ENCODE measurements around the gene MAGI2.

Gene MAGI2

DNA sequence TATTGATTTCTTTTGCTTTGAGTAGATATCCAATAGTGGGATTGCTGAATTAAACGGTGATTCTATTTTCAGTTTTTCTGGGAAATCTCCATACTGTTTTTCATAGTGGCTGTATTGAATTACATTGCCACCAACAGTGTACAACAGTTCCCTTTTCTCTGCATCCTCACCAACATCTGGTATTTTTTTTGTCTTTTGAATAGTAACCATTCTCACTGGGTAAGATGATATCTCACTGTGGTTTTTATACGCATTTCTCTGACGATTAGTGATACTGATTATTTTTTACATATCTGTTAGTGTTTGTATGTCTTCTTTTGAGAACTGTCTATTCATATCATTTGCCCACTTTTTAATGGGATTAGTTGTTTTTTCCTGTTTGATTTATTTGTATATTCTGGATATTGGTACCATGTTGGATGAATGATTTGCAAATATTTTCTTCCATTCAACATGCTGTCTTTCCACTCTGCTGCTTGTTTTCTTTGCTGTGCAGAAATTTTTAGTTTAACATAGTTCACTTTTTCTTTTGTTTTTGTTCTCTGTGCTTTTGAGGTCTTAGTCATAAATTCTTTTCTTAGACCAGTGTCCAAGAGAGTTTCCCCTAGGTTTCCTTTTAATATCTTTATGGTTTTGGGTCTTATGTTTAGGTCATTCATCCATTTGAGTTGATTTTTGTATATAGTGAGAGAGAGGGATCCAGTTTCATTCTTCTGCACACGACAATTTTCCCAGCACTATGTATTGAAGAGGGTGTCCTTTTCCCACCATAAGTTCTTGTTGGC is 1070.2 kb downstream of the MAGI2 start:
- ChIA-PET POLR2A (no interaction called here), CTCF (no interaction called here)
- no peak overlapping the region for H3K4me3 ChIP-seq (ENCODE audit: low read depth, low read length)
- TF ChIP-seq CTCF (IDR thresholded peaks at IDR 0.05; ENCODE audit: insufficient read depth, low read length, missing control alignments) = no peak
- no peak for DNase-seq (ENCODE audit: low read depth, low spot score)

GRCh38 chr7:78379148-78379547 is 1074.3 kb downstream of the MAGI2 start:
- DNase-seq (ENCODE audit: low read depth, low spot score) = no peak
- ChIA-PET CTCF (interaction anchor here (1.3 to 1.9 kb wide), 2 partner anchors 131 to 245 kb away, joined by 3 to 6 read pairs; no protein-coding TSS in a partner anchor), POLR2A (no interaction called here)
- no peak overlapping the region for H3K4me3 ChIP-seq (ENCODE audit: low read depth, low read length)
- no peak for TF ChIP-seq CTCF (IDR thresholded peaks at IDR 0.05; ENCODE audit: insufficient read depth, low read length, missing control alignments)

DNA sequence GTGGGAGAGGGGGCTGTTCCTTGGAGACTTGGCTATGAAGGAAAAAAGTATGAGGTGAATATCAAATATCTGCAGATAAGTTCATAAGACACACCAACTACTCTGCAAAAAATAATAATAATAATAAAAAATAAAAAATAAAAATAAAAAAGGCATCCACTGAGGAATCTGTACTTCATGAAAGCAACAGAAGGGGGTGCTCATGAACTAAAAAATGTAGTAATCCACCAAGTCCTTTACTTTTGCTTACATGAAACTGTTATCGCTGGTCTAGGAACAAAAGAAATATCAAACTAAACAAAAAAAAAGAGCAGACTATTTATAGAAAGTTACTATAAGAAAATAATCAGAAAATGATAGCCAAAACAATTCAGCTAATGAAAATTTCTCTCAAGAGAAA is 1075.9 kb downstream of the MAGI2 start:
- no peak overlapping the region for H3K4me3 ChIP-seq (ENCODE audit: low read depth, low read length)
- no peak for TF ChIP-seq CTCF (IDR thresholded peaks at IDR 0.05; ENCODE audit: insufficient read depth, low read length, missing control alignments)
- ChIA-PET CTCF (interaction anchor here (0.9 kb wide), 1 partner anchor 12 kb away, joined by 3 read pairs; no protein-coding TSS in a partner anchor), POLR2A (no interaction called here)
- DNase-seq (ENCODE audit: low read depth, low spot score) = no peak

GRCh38 chr7:78370936-78371335 is 1082.5 kb downstream of the MAGI2 start:
- no peak overlapping the region for H3K4me3 ChIP-seq (ENCODE audit: low read depth, low read length)

DNA sequence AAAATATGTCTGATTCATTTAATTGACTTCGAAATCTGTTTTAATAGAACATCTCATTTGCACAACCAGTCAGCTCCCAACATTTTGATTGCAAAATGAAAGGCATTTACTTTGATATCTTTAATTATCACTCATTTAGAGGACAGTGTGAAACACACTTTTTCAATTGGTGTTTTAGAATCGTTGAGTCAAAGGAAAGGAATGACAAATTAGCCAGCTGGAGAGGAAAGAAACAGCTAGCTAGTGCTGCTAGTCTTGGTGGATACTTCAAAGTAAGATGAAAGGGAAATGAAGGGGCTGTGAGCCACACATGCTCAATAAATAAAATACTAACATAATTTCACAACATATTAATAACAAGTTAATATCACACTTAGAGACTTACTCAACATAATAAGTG is 1084.7 kb downstream of the MAGI2 start:
- no peak for TF ChIP-seq CTCF (IDR thresholded peaks at IDR 0.05; ENCODE audit: insufficient read depth, low read length, missing control alignments)
- no peak overlapping the region for H3K4me3 ChIP-seq (ENCODE audit: low read depth, low read length)
- CTCF ChIA-PET = no interaction called here

More at GRCh38 chr7:78370936-78371335, 1082.5 kb downstream of the MAGI2 start:
- CTCF ChIA-PET = no interaction called here
- no peak for TF ChIP-seq CTCF (IDR thresholded peaks at IDR 0.05; ENCODE audit: insufficient read depth, low read length, missing control alignments)
- POLR2A ChIA-PET = no interaction called here
- DNase-seq (ENCODE audit: low read depth, low spot score) = no peak

GRCh38 chr7:78367280-78367773 is 1086.1 kb downstream of the MAGI2 start:
- POLR2A ChIA-PET = no interaction called here
- DNase-seq (ENCODE audit: low read depth, low spot score) = no peak
- CTCF ChIA-PET = no interaction called here
- H3K4me3 ChIP-seq (ENCODE audit: low read depth, low read length) = no peak overlapping the region
- TF ChIP-seq CTCF (IDR thresholded peaks at IDR 0.05; ENCODE audit: insufficient read depth, low read length, missing control alignments) = no peak

More for the DNA sequence above, 1084.7 kb downstream of the MAGI2 start:
- DNase-seq (ENCODE audit: low read depth, low spot score) = no peak
- POLR2A ChIA-PET = no interaction called here
